Ovary (tissue), 3 donors: ENCODE data around the gene ADAM12.

Experiments used
- CTCF ChIP-seq, 3 donors: fragments of 450-650 bp in 2 of 3; fragments of 200-600 bp in 1 of 3; IDR thresholded peaks; one replicate each; pipeline versions ENCODE4 v1.5.1 to v1.8.0; 2016 to 2022; ENCODE audit warnings: antibody characterized with exemption in 3 of 3, mild to moderate bottlenecking in 1 of 3
- POLR2A ChIP-seq: fragments of 450-650 bp; IDR thresholded peaks from one replicate; pipeline ENCODE4 v1.6.1; 2017; ENCODE audit warnings: antibody characterized with exemption, mild to moderate bottlenecking, moderate library complexity
- donor health status: DM: no; HTN: no; CAD: no.

- no peak for TF ChIP-seq CTCF (IDR thresholded peaks at IDR 0.05)
- TF ChIP-seq POLR2A: no peak
These were observed 372.0 kb downstream of the ADAM12 start for GRCh38 chr10:126016156-126016805.
